H1 (cell line): ENCODE measurements around the gene DENND2C. TPM values are rescaled to one million over a fixed set of nuclear protein-coding genes. Genes with fewer than 3 reads are reported as not detected.
A peak's percentile ranks its signal among the peaks of the same experiment; 100 is the strongest.

Experiments
- ATF2 ChIP-seq: IDR thresholded peaks from 2 replicates; pipeline ENCODE4 v1.6.1; 2012; ENCODE audit warnings: low read length, inconsistent platforms
- BACH1 ChIP-seq: IDR thresholded peaks from 2 replicates; pipeline ENCODE4 v1.6.1; 2012; ENCODE audit warnings: low read length, improper control_type of control experiment
- BCL11A ChIP-seq, 2 experiments: IDR thresholded peaks; one replicate each; pipeline ENCODE4 v1.6.1; 2011; ENCODE audit warnings: low read depth in 2 of 2, low read length in 2 of 2, mild to moderate bottlenecking in 2 of 2
- BRCA1 ChIP-seq: IDR thresholded peaks from 2 replicates; pipeline ENCODE4 v1.6.1; 2012; ENCODE audit warnings: low read depth, low read length, improper control_type of control experiment
- CBX8 ChIP-seq: fragments of 300-800, 300-1000 bp; sonication (generic); IDR thresholded peaks from 2 replicates; pipeline ENCODE4 v1.7.1; 2016; ENCODE audit warnings: low read depth, low read length, borderline replicate concordance
- CEBPB ChIP-seq: IDR thresholded peaks from 2 replicates; pipeline ENCODE4 v1.6.1; 2012; ENCODE audit warnings: low read depth, low read length
- CHD2 ChIP-seq: IDR thresholded peaks from 2 replicates; pipeline ENCODE4 v1.6.1; 2012; ENCODE audit warnings: low read length, improper control_type of control experiment
- EP300 ChIP-seq, 2 experiments: IDR thresholded peaks; 1 replicate in 1 of 2; 2 replicates in 1 of 2; pipeline ENCODE4 v1.6.1; 2011 to 2012; ENCODE audit warnings: low read depth in 2 of 2, low read length in 2 of 2, mild to moderate bottlenecking in 2 of 2, borderline replicate concordance in 1 of 2, inconsistent platforms in 1 of 2, moderate library complexity in 1 of 2
- FOSL1 ChIP-seq: IDR thresholded peaks from 2 replicates; pipeline ENCODE4 v1.6.1; 2011; ENCODE audit warnings: mild to moderate bottlenecking, low read depth, low read length, moderate library complexity; ENCODE audit not compliant: insufficient read depth
- HDAC2 ChIP-seq, 2 experiments: fragments of 300-600 bp in 1 of 2; sonication (generic) in 1 of 2; IDR thresholded peaks; 2 replicates each; pipeline ENCODE4 v1.6.1; 2011 to 2012; ENCODE audit warnings: low read depth in 2 of 2, low read length in 2 of 2, mild to moderate bottlenecking in 2 of 2, moderate library complexity in 2 of 2, borderline replicate concordance in 1 of 2, inconsistent platforms in 1 of 2
- KDM4A ChIP-seq: IDR thresholded peaks from one replicate; pipeline ENCODE4 v1.7.1; 2012; ENCODE audit warnings: low read depth, mild to moderate bottlenecking, moderate library complexity, low read length, inconsistent platforms; ENCODE audit not compliant: severe bottlenecking
- NRF1 ChIP-seq: IDR thresholded peaks from 2 replicates; pipeline ENCODE4 v1.6.1; 2011; ENCODE audit warnings: mild to moderate bottlenecking, low read depth, low read length, improper control_type of control experiment
- POLR2A ChIP-seq, 2 experiments: IDR thresholded peaks; 1 replicate in 1 of 2; 2 replicates in 1 of 2; pipeline ENCODE4 v1.6.1; 2011; ENCODE audit warnings: low read depth in 2 of 2, low read length in 2 of 2, mild to moderate bottlenecking in 2 of 2; ENCODE audit errors: control extremely low read depth in 1 of 2
- POLR2AphosphoS5 ChIP-seq: IDR thresholded peaks from 2 replicates; pipeline ENCODE4 v1.6.1; 2011; ENCODE audit warnings: low read depth, low read length
- RFX5 ChIP-seq: IDR thresholded peaks from 2 replicates; pipeline ENCODE4 v1.6.1; 2011; ENCODE audit warnings: low read depth, low read length, improper control_type of control experiment, borderline replicate concordance
- RXRA ChIP-seq: IDR thresholded peaks from 2 replicates; pipeline ENCODE4 v1.6.1; 2011; ENCODE audit warnings: low read depth, mild to moderate bottlenecking, low read length, moderate library complexity; ENCODE audit not compliant: insufficient read depth
- SIRT6 ChIP-seq: IDR thresholded peaks from one replicate; pipeline ENCODE4 v1.7.1; 2012; ENCODE audit warnings: low read length, inconsistent platforms
- SP1 ChIP-seq: IDR thresholded peaks from 2 replicates; pipeline ENCODE4 v1.6.1; 2011; ENCODE audit warnings: low read depth, low read length
- SP4 ChIP-seq: IDR thresholded peaks from 2 replicates; pipeline ENCODE4 v1.6.1; 2012; ENCODE audit warnings: low read length, inconsistent platforms
- TAF7 ChIP-seq: optimal IDR thresholded peaks from 2 replicates; pipeline ENCODE3; 2011; ENCODE audit warnings: low read depth, mild to moderate bottlenecking, inconsistent platforms, low read length, moderate library complexity, borderline replicate concordance
- TBP ChIP-seq: IDR thresholded peaks from 2 replicates; pipeline ENCODE4 v1.6.1; 2011; ENCODE audit warnings: low read depth, low read length, improper control_type of control experiment
- USF2 ChIP-seq: IDR thresholded peaks from 2 replicates; pipeline ENCODE4 v1.6.1; 2011; ENCODE audit warnings: low read length, improper control_type of control experiment
- polyA plus RNA-seq, 7 experiments: library from polyadenylated mRNA; depleted of rRNA in 3 of 7; stranded (reverse) in 5 of 7; unstranded in 2 of 7; fragments of >200 nt in 5 of 7; fragments of 200-250 nt in 2 of 7; gene quantifications; 1 replicate in 5 of 7; 2 replicates in 1 of 7; 4 replicates in 1 of 7; pipeline versions ENCODE4 v1.2.1 to v1.2.3, GENCODE V29; 2011 to 2013; ENCODE audit warnings: missing spikeins in 2 of 7, mixed read lengths in 2 of 7
- total RNA-seq: library from RNA; stranded (reverse); fragmentation: NEBNext Ultra II Directional; extraction: Animal tissue kit (Norgen Biotek cat#: 25700); gene quantifications from 2 replicates; pipeline ENCODE4 v1.2.1, GENCODE V29; 2021

Gene DENND2C
- total and polyA plus RNA-seq, 2 of the 8 experiments (the other 6 are each of a cell fraction or from before 2014, with no cell fraction given), result 1.8 to 5.5 TPM

- TF ChIP-seq CHD2, result no peak
- TF ChIP-seq SIRT6, result no peak
- no peak for TF ChIP-seq FOSL1
- TF ChIP-seq POLR2A (IDR thresholded peaks at IDR 0.05; ENCODE audit: control extremely low read depth in 1 of 2, low read depth in 2 of 2, low read length in 2 of 2), result 0 out of 3 replicates have a peak, but pooled peaks of 1 of the 2 experiments have one; percentile 51
- TF ChIP-seq RFX5, result no peak
- TF ChIP-seq USF2, result no peak
- no peak for TF ChIP-seq POLR2AphosphoS5
- TF ChIP-seq BACH1, result no peak
- no peak for TF ChIP-seq CEBPB
- no peak for TF ChIP-seq SP4
- no peak for TF ChIP-seq CBX8
- no peak for TF ChIP-seq SP1
- peak; percentile 66 for TF ChIP-seq KDM4A
- TF ChIP-seq NRF1, result no peak
- no peak for TF ChIP-seq RXRA
- TF ChIP-seq BCL11A (IDR thresholded peaks at IDR 0.05; ENCODE audit: low read depth in 2 of 2, low read length in 2 of 2), result no peak
- no peak for TF ChIP-seq EP300 (IDR thresholded peaks at IDR 0.05; ENCODE audit: borderline replicate concordance in 1 of 2, low read depth in 2 of 2, low read length in 2 of 2)
- TF ChIP-seq HDAC2 (IDR thresholded peaks at IDR 0.05; ENCODE audit: borderline replicate concordance in 1 of 2, low read depth in 2 of 2, low read length in 2 of 2), result 0 out of 4 replicates have a peak, but pooled peaks of 1 of the 2 experiments have one; percentile 18
- no peak for TF ChIP-seq ATF2
- no peak for TF ChIP-seq BRCA1
- no peak; the same call in 1 of the 2 replicates for TF ChIP-seq TBP
- no peak for TF ChIP-seq TAF7
Measured at GRCh38 chr1:114669562-114670082, at the start of gene DENND2C (continued).
